Measurements from ENCODE around the gene EFS. TPM values are rescaled to one million over a fixed set of nuclear protein-coding genes. Genes with fewer than 3 reads are reported as not detected.
A peak's percentile ranks its signal among the peaks of the same experiment; 100 is the strongest.

Gene EFS
- total RNA-seq, 6 donors from 2014 or later, result 4.1 to 18.9 (median 9.3) TPM

DNA sequence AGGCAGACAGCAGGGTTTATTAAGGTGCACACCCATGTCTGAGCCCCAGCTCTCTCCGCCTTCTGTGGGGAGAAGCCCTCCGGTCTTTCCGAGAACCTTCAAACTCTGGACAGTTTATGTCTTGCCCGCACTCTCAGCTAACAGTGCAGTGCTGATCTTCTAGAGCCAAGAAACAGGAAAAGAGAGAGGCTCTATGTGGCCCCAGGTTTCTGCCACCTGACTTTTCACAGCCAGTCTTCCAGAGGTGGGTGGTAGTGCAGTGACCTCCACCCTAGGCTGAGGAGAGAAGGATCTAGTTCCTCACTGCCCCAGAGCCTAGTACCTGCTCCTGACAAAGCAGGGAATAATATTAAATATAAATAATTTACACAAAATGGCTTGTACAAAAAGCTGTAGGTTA is 8.3 kb downstream of the EFS start:
- peaks cover 0 to 5% (median 0%) of the 10 kb centered on the region in 4 donors for H3K36me3 ChIP-seq
- no peak for TF ChIP-seq POLR2AphosphoS5 (IDR thresholded peaks at IDR 0.05)
- no peak for TF ChIP-seq EP300 (IDR thresholded peaks at IDR 0.05)
- TF ChIP-seq, protein P1, sequence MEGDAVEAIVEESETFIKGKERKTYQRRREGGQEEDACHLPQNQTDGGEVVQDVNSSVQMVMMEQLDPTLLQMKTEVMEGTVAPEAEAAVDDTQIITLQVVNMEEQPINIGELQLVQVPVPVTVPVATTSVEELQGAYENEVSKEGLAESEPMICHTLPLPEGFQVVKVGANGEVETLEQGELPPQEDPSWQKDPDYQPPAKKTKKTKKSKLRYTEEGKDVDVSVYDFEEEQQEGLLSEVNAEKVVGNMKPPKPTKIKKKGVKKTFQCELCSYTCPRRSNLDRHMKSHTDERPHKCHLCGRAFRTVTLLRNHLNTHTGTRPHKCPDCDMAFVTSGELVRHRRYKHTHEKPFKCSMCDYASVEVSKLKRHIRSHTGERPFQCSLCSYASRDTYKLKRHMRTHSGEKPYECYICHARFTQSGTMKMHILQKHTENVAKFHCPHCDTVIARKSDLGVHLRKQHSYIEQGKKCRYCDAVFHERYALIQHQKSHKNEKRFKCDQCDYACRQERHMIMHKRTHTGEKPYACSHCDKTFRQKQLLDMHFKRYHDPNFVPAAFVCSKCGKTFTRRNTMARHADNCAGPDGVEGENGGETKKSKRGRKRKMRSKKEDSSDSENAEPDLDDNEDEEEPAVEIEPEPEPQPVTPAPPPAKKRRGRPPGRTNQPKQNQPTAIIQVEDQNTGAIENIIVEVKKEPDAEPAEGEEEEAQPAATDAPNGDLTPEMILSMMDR (IDR thresholded peaks at IDR 0.05), result no peak
- TF ChIP-seq POLR2A (IDR thresholded peaks at IDR 0.05), result no peak
- no peak overlapping the region for H3K27ac ChIP-seq
- DNase-seq (no peak), ATAC-seq (ENCODE audit: low FRiP score in 2 of 2) (no peak)
- 92 to 96% methylated on average over 4 of the region's 4 CpGs for WGBS, 2 donors
- H3K4me3 ChIP-seq, result no peak overlapping the region
- H3K9me3 ChIP-seq, result no peaks in the 10 kb centered on the region
- H3K27me3 ChIP-seq, result peaks cover 0 to 12% (median 1%) of the 10 kb centered on the region in 4 donors
- peaks cover 3 to 18% (median 14%) of the 10 kb centered on the region in 4 donors for H3K4me1 ChIP-seq

DNA sequence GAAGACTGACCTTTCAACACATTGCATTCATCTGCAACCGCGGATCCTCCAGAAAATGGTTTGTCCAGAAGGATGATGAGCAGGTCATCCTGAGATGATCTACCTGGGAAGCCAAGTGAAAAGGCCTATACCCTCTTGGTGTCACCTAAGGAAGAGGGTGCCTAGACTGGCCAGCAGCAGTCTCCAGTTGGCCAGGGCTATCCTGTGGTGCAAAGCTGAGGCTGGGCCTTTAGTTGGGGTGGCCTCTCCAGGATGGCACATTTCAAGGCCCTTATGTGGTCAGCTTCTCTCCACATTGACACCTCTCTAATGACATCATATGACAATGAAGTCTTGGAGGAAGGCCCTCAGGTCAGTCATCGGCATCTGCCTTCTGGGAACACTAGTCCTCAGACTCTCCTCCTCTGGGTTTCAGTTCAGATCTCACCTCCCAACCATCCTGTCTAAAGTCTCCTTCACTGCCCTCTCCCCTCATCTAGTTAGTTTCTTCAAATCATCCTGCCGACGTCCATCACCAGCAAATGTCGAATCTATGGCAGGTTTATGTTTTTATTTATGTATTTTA is 9.0 kb downstream of the EFS start:
- H3K27me3 ChIP-seq, result peaks cover 0 to 12% (median 1%) of the 10 kb centered on the region in 4 donors
- H3K36me3 ChIP-seq, result peaks cover 0 to 5% (median 0%) of the 10 kb centered on the region in 4 donors
- H3K9me3 ChIP-seq, result no peaks in the 10 kb centered on the region
- 86 to 93% methylated on average over 6 of the region's 6 CpGs for WGBS, 2 donors
- DNase-seq (no peak), ATAC-seq (ENCODE audit: low FRiP score in 2 of 2) (no peak)
- no peak overlapping the region for H3K4me3 ChIP-seq
- peaks cover 6 to 22% (median 17%) of the 10 kb centered on the region in 4 donors for H3K4me1 ChIP-seq
- TF ChIP-seq, protein P1 (IDR thresholded peaks at IDR 0.05), result no peak
- TF ChIP-seq EP300 (IDR thresholded peaks at IDR 0.05), result no peak
- no peak for TF ChIP-seq POLR2A (IDR thresholded peaks at IDR 0.05)
- TF ChIP-seq POLR2AphosphoS5 (IDR thresholded peaks at IDR 0.05), result no peak
- H3K27ac ChIP-seq, result no peak overlapping the region

DNA sequence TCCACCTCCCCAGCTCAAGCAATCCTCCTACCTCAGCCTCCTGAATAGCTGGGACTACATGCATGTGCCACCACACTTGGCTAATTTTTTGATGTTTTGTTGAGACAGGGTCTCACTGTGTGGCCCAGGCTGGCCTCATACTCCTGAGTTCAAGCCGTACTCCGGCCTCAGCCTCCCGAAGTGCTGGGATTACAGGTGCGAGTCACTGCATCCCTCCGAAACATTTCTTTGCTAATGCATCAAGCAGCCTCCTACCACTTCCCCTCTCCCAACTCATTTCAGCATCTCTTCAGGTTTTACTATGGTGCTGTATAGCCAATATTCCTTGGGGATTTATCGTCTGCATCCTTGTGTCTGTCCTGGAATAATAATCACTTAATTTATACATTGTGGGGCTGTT is 10.0 kb downstream of the EFS start:
- WGBS, 2 donors, result 78 to 82% methylated on average over 6 of the region's 6 CpGs
- ATAC-seq (ENCODE audit: low FRiP score in 2 of 2), result no peak

DNA sequence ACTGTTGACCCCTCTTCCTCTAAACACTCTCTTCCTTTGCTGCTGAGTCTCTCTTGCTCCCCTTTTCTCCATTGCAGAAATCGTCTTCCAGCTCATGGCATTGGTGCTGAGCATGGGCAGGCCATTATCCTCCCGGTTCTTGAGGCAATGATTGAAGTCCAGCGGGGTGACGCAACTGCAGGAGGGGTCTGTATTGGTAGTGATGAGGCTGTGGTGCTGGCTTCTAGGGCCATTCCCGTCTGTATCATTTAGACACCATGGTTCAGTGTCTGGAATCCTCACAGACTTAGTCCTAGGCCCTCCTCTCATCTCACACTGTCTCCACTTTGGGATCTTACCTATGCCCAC is 11.6 kb downstream of the EFS start:
- ATAC-seq (ENCODE audit: low FRiP score in 2 of 2) (no peak), DNase-seq (no peak)
- Histone ChIP-seq H3K27ac (no peak overlapping the region), H3K4me3 (no peak overlapping the region), H3K36me3 (peaks cover 0 to 5% (median 0%) of the 10 kb centered on the region in 4 donors), H3K4me1 (peaks cover 6 to 22% (median 17%) of the 10 kb centered on the region in 4 donors), H3K27me3 (peaks cover 0 to 12% (median 1%) of the 10 kb centered on the region in 4 donors), H3K9me3 (no peaks in the 10 kb centered on the region)
- WGBS, 2 donors, result 67 to 77% methylated on average over 5 of the region's 5 CpGs
- no peak for TF ChIP-seq POLR2A (IDR thresholded peaks at IDR 0.05)
- no peak for TF ChIP-seq POLR2AphosphoS5 (IDR thresholded peaks at IDR 0.05)
- TF ChIP-seq, protein P1 (IDR thresholded peaks at IDR 0.05), result no peak

More for the DNA sequence above, 10.0 kb downstream of the EFS start:
- no peak overlapping the region for H3K27ac ChIP-seq
- H3K36me3 ChIP-seq, result peaks cover 0 to 5% (median 0%) of the 10 kb centered on the region in 4 donors
- no peak overlapping the region for H3K4me3 ChIP-seq
- TF ChIP-seq EP300 (IDR thresholded peaks at IDR 0.05), result no peak
- no peaks in the 10 kb centered on the region for H3K9me3 ChIP-seq
- DNase-seq, result no peak
- peaks cover 6 to 22% (median 17%) of the 10 kb centered on the region in 4 donors for H3K4me1 ChIP-seq
- peaks cover 0 to 12% (median 1%) of the 10 kb centered on the region in 4 donors for H3K27me3 ChIP-seq

DNA sequence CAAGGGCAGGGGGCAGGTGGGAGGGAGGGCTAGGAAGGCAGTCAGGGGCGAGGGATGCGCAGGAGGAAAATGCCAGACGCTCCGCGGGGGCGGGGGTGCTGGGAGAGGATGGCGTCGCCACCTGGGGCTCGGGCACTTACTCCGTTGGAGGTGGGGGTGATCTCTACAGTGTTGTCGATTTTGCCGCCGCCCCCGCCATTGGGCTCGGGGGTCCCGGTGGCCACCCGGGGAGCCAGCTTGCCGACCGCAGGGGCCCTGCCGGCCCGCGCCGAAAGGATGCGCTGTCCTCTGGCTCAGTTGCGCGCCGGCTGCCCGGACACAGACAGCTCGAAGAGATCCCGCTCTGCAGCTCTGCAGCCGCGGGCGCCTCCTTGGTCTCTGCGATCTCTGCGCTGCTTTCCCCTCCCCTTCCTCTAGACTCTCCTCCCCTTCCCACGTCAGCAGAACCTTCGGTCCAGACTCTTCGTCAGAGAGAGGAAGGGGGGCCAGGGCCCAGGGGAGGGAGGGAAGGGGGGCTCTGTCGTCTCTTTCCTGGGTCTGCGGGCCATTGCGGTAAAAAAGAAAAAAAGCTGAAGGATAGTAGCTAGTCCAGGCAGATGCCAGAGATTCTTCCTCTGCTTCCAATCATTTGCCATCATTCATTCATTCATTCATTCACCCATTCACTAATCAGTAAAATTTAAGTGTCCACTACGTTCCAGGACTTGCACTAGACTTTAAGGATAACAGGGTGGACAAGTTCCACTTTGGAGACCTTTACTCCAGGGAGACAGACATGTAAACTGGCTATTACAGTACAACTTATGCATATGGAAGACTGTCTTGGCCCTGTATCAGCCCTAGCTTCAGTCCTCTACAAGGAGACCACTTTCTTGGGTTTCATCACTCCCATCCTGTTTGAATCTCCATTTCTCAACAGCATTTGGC is 12.2 kb downstream of the EFS start, which contains the start of gene SLC22A17:
Gene SLC22A17, minus strand, starts transcription at position 382 of the 927 bp plus-strand sequence.
- Histone ChIP-seq H3K4me3 (peak within 1 kb of the TSS; percentile 63 to 77 (median 66)), H3K36me3 (peaks cover 0 to 5% (median 0%) of the 10 kb centered on the region in 4 donors), H3K27me3 (peaks cover 0 to 12% (median 1%) of the 10 kb centered on the region in 4 donors), H3K9me3 (no peaks in the 10 kb centered on the region), H3K4me1 (peaks cover 6 to 22% (median 17%) of the 10 kb centered on the region in 4 donors), H3K27ac (peak within 1 kb of the TSS in 2 of 4 donors; percentile 24 to 53)
- ATAC-seq (ENCODE audit: low FRiP score in 2 of 2) (peak; percentile 67 to 92), DNase-seq (peak; percentile 63 to 89)
- TF ChIP-seq, protein P1 (IDR thresholded peaks at IDR 0.05), result no peak
- peak in 2 of 4 donors; percentile 48 to 54 for TF ChIP-seq POLR2A (IDR thresholded peaks at IDR 0.05)
- TF ChIP-seq EP300 (IDR thresholded peaks at IDR 0.05), result no peak
- TF ChIP-seq POLR2AphosphoS5 (IDR thresholded peaks at IDR 0.05), result peak in 1 of 2 donors; percentile 69
- 1 to 2% methylated on average over 7 to 35 of the region's 42 CpGs for WGBS, 2 donors
